Skeletal muscle tissue (tissue), 4 donors: ENCODE measurements around the gene HS2ST1. TPM values are rescaled to one million over a fixed set of nuclear protein-coding genes. Genes with fewer than 3 reads are reported as not detected.
A peak's percentile ranks its signal among the peaks of the same experiment; 100 is the strongest.

Experiments used
- H3K27ac ChIP-seq: one replicate; pipeline ENCODE4 v1.7.0; 2013; ENCODE audit warnings: mild to moderate bottlenecking, low read depth, low read length, inconsistent platforms
- H3K27me3 ChIP-seq, 3 donors: one replicate each; pipeline ENCODE4 v1.7.0; 2013; ENCODE audit warnings: low read length in 3 of 3; ENCODE audit not compliant: control insufficient read depth in 3 of 3, insufficient read depth in 3 of 3
- H3K36me3 ChIP-seq, 3 donors: one replicate each; pipeline ENCODE4 v1.7.0; 2013; ENCODE audit warnings: low read length in 3 of 3; ENCODE audit not compliant: control insufficient read depth in 3 of 3, insufficient read depth in 3 of 3
- H3K4me1 ChIP-seq, 3 donors: one replicate each; pipeline ENCODE4 v1.7.0; 2013; ENCODE audit warnings: low read length in 3 of 3, mild to moderate bottlenecking in 3 of 3; ENCODE audit not compliant: control insufficient read depth in 3 of 3, insufficient read depth in 3 of 3
- H3K4me3 ChIP-seq, 3 donors: one replicate each; pipeline ENCODE4 v1.7.0; 2013; ENCODE audit warnings: low read length in 3 of 3
- H3K9ac ChIP-seq, 3 donors: one replicate each; pipeline ENCODE4 v1.7.0; 2013; ENCODE audit warnings: low read length in 3 of 3, mild to moderate bottlenecking in 3 of 3, moderate library complexity in 2 of 3, low read depth in 1 of 3
- H3K9me3 ChIP-seq, 3 donors: one replicate each; pipeline ENCODE4 v1.7.0; 2013; ENCODE audit warnings: low read length in 3 of 3; ENCODE audit not compliant: control insufficient read depth in 3 of 3
- total RNA-seq: library from RNA; depleted of rRNA; stranded (reverse); fragments of >200 nt; gene quantifications from one replicate; pipeline ENCODE4 v1.2.3, GENCODE V29; 2014
- donor health status: Osteomylitis.

HS2ST1 gene
- total RNA-seq, 1 donor from 2014 or later = 9.9 TPM

DNA sequence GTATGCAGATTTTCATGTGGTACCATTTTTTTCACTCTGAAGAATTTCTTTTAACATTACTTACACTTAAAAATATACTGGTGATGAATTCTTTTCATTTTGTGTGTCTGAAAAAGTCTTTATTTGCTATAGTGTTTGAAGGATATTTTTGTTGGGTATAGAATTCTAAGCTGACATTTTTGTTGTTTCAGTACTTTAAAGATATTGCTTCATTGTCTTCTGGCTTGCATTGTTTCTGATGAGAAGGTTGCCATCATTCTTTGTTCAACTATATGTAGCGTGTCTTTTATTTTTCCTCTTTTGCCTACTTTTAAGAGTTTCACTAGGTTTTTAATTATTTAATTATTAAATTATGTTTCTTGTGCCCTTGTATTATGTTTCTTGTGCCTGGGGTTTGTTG is 8.0 kb downstream of the HS2ST1 start:
- H3K36me3 ChIP-seq = no peaks in the 10 kb centered on the region
- H3K9me3 ChIP-seq = no peaks in the 10 kb centered on the region
- no peak overlapping the region for H3K9ac ChIP-seq
- no peak overlapping the region for H3K4me3 ChIP-seq
- H3K27me3 ChIP-seq = no peaks in the 10 kb centered on the region
- no peak overlapping the region for H3K27ac ChIP-seq
- H3K4me1 ChIP-seq = no peaks in the 10 kb centered on the region

DNA sequence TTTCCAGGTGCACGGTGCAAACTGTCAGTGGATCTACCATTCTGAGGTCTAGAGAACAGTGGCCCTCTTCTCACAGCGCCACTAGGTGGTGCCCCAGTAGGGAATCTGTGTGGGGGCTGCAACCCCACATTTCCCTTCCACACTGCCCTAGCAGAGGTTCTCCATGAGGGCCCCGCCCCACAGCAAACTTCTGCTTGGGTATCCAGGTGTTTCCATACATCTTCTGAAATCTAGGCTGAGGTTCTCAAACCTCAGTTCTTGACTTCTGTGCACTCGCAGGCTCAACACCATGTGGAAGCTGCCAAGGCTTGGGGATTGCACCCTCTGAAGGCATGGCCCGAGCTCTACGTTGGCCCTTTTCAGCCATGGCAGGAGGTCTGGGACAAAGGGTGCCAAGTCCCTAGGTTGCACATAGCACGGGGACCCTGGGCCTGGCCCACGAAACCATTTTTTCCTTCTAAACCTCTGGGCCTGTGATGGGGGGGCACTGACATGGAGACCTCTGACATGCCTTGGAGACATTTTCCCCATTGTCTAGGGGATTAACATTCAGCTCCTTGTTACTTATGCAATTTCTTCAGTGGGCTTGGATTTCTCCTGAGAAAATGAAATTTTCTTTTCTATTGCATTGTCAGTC is 10.0 kb downstream of the HS2ST1 start:
- Histone ChIP-seq H3K4me1 (no peaks in the 10 kb centered on the region), H3K9me3 (no peaks in the 10 kb centered on the region), H3K9ac (no peak overlapping the region), H3K27me3 (no peaks in the 10 kb centered on the region), H3K27ac (no peak overlapping the region), H3K36me3 (no peaks in the 10 kb centered on the region), H3K4me3 (no peak overlapping the region)

DNA sequence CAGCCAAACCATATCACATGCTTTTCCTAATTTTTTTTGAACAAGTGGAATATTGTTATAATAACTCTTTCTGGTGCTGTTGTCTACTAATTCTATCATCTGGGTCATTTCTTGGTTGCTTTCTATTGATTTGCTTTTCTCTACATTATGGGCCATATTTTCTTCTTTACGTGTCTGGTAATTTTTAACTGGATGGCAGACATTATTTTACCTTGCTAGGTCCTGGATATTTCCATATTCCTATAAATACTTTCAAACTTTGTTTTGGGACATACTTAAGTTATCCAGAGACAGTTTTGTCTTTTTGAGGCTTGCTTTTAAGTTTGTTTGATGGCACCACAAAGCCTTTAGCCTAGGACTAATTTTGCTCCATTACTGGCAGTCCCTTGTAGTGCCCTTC is 11.3 kb downstream of the HS2ST1 start:
- H3K9ac ChIP-seq = no peak overlapping the region
- H3K27me3 ChIP-seq = no peaks in the 10 kb centered on the region
- no peak overlapping the region for H3K4me3 ChIP-seq
- no peaks in the 10 kb centered on the region for H3K36me3 ChIP-seq
- H3K4me1 ChIP-seq = no peaks in the 10 kb centered on the region
- no peaks in the 10 kb centered on the region for H3K9me3 ChIP-seq
- no peak overlapping the region for H3K27ac ChIP-seq

DNA sequence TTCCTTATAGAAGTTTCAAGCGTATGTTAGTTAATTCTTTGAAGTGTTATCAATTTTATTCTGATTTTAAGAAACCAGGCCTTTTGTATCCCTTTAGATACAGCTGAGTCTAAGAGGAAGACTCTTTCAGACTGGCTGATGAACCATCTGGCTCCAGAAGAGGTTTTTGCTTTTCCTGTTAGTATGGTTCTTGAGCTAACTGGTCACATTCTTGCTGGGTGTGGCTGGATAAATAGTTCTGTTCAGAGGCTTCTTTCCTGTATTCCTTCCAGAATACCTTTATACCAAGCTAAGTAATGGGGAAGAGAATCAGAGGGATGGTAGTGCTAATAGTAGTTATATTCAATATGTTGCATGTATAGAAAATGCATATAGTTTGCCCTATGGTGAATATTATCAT is 12.4 kb downstream of the HS2ST1 start:
- H3K9ac ChIP-seq = no peak overlapping the region
- no peaks in the 10 kb centered on the region for H3K4me1 ChIP-seq
- no peaks in the 10 kb centered on the region for H3K27me3 ChIP-seq
- no peaks in the 10 kb centered on the region for H3K36me3 ChIP-seq
- H3K4me3 ChIP-seq = no peak overlapping the region
- H3K9me3 ChIP-seq = no peaks in the 10 kb centered on the region
- no peak overlapping the region for H3K27ac ChIP-seq

DNA sequence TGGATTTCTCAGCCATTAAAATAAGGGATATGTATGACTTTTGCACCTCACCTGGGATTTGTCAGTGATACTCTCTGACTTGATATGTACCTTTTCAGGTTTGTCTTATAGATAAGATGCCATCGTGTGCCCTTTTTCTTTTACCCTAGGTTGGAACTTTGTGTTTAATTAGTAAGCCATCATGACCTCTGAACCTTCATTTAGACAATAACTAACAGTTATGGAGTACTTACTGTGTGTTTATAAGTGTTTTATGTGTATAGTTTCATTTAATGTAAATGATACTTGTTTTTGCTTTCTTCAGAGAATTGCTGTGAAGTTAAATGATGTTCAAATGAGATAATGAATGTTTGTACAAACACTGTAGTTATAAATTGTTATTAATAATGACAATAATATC is 14.4 kb downstream of the HS2ST1 start:
- no peaks in the 10 kb centered on the region for H3K27me3 ChIP-seq
- H3K4me1 ChIP-seq = no peaks in the 10 kb centered on the region
- H3K9me3 ChIP-seq = no peaks in the 10 kb centered on the region
- no peak overlapping the region for H3K9ac ChIP-seq
- no peak overlapping the region for H3K4me3 ChIP-seq
- H3K36me3 ChIP-seq = no peaks in the 10 kb centered on the region
- no peak overlapping the region for H3K27ac ChIP-seq

- Histone ChIP-seq H3K4me1 (no peaks in the 10 kb centered on the region), H3K36me3 (no peaks in the 10 kb centered on the region), H3K4me3 (no peak overlapping the region), H3K27me3 (no peaks in the 10 kb centered on the region), H3K9ac (no peak overlapping the region), H3K9me3 (no peaks in the 10 kb centered on the region), H3K27ac (no peak overlapping the region)
Observed at GRCh38 chr1:86933051-86933450, 18.6 kb downstream of the HS2ST1 start.

GRCh38 chr1:86933562-86934377 is 19.3 kb downstream of the HS2ST1 start:
- no peaks in the 10 kb centered on the region for H3K9me3 ChIP-seq
- H3K27me3 ChIP-seq = no peaks in the 10 kb centered on the region
- H3K36me3 ChIP-seq = no peaks in the 10 kb centered on the region
- no peak overlapping the region for H3K27ac ChIP-seq
- no peaks in the 10 kb centered on the region for H3K4me1 ChIP-seq
- no peak overlapping the region for H3K9ac ChIP-seq
- H3K4me3 ChIP-seq = no peak overlapping the region

- Histone ChIP-seq H3K4me3 (no peak overlapping the region), H3K36me3 (no peaks in the 10 kb centered on the region), H3K4me1 (no peaks in the 10 kb centered on the region), H3K9me3 (no peaks in the 10 kb centered on the region), H3K9ac (no peak overlapping the region), H3K27ac (no peak overlapping the region), H3K27me3 (no peaks in the 10 kb centered on the region)
Observed at GRCh38 chr1:86938450-86938849, 24.0 kb downstream of the HS2ST1 start.

- no peaks in the 10 kb centered on the region for H3K36me3 ChIP-seq
- H3K9ac ChIP-seq = peak overlapping the region in 1 of 3 donors; percentile 6
- no peak overlapping the region for H3K4me3 ChIP-seq
- H3K4me1 ChIP-seq = no peaks in the 10 kb centered on the region
- H3K27ac ChIP-seq = no peak overlapping the region
- no peaks in the 10 kb centered on the region for H3K9me3 ChIP-seq
- H3K27me3 ChIP-seq = no peaks in the 10 kb centered on the region
Observed at GRCh38 chr1:86938855-86939254, 24.4 kb downstream of the HS2ST1 start.

- no peaks in the 10 kb centered on the region for H3K4me1 ChIP-seq
- H3K9me3 ChIP-seq = no peaks in the 10 kb centered on the region
- no peaks in the 10 kb centered on the region for H3K36me3 ChIP-seq
- H3K27ac ChIP-seq = no peak overlapping the region
- peak overlapping the region in 1 of 3 donors; percentile 6 for H3K9ac ChIP-seq
- no peak overlapping the region for H3K4me3 ChIP-seq
- H3K27me3 ChIP-seq = no peaks in the 10 kb centered on the region
Observed at GRCh38 chr1:86939406-86939805, 25.0 kb downstream of the HS2ST1 start.
